Uterus (tissue), 2 donors: Measurements from ENCODE around the gene DRAM2.

Experiments
- POLR2A ChIP-seq, 2 donors: fragments of 450-650 bp; IDR thresholded peaks; one replicate each; pipeline ENCODE4 v1.6.1; 2016; ENCODE audit warnings: antibody characterized with exemption in 2 of 2, mild to moderate bottlenecking in 1 of 2, moderate library complexity in 1 of 2
- TF ChIP-seq, protein P1 (sequence below), 4 experiments: fragments of 200-600 bp in 2 of 4; fragments of 450-650 bp in 2 of 4; sonication (generic) in 2 of 4; IDR thresholded peaks; one replicate each; pipeline ENCODE4 v1.5.1; 2016 to 2019; ENCODE audit warnings: antibody characterized with exemption in 4 of 4, mild to moderate bottlenecking in 2 of 4, moderate library complexity in 1 of 4

DNA sequence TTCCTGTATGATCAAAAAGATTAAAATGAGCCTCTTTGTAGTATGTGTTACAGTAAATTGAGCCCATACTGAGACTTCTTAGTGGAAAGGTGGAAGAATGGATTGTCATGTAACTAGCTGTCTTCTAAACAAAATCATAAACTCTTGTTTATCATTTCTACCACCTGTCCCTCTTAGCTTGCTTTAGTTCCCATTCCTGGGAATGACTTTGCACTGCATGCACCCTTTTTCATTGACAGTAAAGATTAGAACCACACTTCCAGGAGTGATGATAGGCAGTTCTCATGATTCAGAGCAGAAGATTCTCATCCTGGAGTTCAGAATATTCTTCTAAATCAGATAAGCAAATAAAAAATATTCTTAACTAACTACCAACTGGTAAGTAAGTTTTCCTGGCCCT lies 32.6 kb upstream of the DRAM2 start:
- TF ChIP-seq, protein P1, sequence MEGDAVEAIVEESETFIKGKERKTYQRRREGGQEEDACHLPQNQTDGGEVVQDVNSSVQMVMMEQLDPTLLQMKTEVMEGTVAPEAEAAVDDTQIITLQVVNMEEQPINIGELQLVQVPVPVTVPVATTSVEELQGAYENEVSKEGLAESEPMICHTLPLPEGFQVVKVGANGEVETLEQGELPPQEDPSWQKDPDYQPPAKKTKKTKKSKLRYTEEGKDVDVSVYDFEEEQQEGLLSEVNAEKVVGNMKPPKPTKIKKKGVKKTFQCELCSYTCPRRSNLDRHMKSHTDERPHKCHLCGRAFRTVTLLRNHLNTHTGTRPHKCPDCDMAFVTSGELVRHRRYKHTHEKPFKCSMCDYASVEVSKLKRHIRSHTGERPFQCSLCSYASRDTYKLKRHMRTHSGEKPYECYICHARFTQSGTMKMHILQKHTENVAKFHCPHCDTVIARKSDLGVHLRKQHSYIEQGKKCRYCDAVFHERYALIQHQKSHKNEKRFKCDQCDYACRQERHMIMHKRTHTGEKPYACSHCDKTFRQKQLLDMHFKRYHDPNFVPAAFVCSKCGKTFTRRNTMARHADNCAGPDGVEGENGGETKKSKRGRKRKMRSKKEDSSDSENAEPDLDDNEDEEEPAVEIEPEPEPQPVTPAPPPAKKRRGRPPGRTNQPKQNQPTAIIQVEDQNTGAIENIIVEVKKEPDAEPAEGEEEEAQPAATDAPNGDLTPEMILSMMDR (IDR thresholded peaks at IDR 0.05) = no peak
- no peak for TF ChIP-seq POLR2A (IDR thresholded peaks at IDR 0.05)
